Inferior parietal cortex (tissue), 1 donor: Measurements from ENCODE around the gene SETD3.

Source experiments
- DNase-seq: peaks from one replicate; pipeline ENCODE4 v3.0.0-alpha.2; 2016; ENCODE audit errors: extremely low spot score

Gene SETD3

DNA sequence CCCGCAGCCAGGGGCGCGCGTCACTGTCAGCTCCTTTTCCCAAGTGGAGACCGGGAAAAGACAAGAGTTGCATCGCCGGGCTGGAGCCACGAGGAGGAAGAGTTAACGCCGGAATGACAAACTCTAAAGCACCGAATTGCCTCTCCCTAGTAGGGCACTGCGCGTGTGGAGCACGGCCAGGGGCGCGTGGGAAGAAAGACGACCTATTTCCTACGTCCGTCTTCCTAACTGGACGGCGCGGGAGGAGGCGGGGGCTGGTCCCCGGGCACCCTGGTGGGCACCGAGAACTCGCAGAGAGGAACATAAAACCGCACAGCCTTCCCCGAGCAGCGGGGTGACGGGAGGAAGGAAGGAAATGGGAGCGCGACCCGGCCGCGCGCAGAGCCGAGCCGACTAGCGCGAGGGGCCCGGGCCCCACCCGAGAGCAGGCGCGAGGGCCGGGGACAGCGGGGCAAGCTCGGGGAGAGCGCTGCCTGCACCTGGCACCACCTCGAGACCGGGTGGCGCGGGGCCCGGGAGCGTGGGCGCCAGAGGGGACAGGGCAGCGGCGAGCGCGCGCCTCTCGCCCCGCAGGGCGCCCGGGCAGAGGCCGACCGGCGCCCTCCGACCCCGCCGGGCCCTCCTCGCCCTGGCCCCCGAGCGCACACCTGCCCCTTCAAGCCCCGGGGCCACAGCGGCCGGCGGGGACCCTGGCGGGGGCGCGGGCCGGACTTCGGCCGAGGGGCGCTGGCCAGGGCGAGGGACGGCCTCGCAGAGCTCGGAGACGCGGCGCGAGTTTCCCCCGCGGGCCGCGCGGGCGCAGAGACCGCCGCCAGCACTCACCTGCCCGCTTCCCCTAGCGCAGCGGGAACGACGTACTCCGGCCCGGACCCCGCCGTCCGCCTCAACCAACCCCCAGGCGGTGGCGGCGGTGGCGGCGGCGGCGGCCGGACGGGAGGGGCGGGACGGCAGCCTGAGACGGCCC lies at the start of gene SETD3:
Gene SETD3 (minus strand): TSS at position 954 of the 964 bp plus-strand sequence. CDS start 15,054 bp downstream, outside the sequence.
- DNase-seq, result peak; percentile 33

DNA sequence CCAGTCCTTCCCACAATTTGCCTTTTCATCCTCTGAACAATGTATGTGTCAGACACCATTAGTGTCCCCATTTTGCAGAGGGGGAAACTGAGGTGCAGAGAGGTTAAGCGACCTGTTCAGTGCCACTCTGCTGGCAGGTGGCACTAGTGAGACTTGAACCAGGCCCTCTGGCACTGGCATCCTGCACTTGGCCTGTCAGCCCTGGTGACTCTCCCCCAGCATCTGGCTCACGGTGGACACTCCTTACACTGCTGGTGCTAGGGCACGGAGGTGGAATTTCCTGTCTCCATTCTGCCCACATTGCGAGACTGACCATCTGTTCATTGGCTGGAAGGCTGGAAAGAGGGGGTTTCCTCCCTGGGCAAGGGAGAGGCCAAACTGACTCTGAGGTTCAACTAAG lies 49.2 kb upstream of the SETD3 start:
- DNase-seq, result no peak

DNA sequence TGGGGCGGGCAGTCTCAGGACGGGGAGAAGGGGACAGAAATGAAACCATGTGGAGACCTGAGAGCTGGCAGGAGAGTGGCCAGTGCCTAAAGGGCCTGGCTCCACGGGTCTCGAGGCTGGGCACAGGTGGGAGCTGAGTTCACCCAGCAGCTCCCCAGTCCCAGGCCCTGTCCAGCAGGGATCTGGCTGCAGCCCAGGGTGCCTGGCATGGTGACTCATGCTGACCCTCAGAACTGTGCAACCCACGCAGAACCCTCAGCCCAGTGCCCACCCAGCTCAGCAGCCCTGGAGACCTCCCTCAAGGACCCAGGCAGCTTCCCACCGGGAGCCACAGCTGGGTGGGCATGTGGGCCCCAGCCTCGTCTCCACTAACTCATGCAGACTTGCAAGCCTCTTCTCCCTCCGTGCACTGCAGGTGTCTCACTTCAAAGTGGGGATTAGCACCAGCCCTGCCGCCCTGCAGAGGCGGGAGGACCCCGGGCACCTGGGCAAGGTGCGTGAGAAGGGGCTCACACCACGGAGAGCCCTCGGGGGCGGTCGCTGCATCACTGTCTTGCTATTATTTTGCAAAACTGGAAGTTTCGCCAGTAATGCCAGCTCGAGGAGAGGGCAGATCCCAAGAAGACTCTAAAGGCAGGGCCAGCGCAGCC lies 46.9 kb upstream of the SETD3 start:
- no peak for DNase-seq

DNA sequence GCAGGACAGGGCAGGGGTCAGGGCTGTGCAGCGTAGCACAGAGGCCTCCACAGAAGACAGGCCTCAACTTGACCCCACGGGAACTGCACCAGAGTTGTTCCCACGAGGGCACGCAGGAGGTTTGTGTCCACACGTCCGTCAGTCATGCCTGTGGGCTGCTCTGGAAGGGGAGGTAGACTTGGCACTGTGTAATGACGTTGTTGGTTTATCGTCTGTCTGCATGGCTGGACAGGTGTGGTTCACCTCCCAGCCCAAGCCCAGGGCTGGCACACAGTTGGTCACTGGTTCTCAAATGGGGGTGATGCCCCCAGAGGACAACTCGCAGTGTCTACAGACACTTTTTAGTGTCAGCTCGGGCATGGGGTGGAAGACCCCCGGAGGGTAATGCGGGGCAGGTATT lies 46.4 kb upstream of the SETD3 start:
- no peak for DNase-seq

DNA sequence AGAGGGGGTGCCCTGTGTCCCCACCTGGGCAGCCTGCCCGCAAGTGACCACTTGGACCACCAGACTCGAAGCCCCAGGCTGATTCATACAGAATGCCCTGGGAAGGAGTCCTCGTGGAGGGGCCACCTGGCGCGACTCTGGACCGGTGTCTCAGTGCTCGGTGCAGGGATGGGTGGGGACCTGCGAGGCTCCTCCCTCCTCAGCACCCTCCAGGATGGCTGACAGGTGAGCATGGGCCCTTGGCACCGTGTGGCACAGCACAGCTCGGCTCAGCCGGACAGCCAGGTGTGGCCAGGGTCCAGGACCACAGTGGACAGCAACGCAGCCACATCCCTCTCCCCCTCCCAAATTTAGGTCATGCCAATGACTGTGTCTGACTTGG lies 45.0 kb upstream of the SETD3 start:
- no peak for DNase-seq

DNA sequence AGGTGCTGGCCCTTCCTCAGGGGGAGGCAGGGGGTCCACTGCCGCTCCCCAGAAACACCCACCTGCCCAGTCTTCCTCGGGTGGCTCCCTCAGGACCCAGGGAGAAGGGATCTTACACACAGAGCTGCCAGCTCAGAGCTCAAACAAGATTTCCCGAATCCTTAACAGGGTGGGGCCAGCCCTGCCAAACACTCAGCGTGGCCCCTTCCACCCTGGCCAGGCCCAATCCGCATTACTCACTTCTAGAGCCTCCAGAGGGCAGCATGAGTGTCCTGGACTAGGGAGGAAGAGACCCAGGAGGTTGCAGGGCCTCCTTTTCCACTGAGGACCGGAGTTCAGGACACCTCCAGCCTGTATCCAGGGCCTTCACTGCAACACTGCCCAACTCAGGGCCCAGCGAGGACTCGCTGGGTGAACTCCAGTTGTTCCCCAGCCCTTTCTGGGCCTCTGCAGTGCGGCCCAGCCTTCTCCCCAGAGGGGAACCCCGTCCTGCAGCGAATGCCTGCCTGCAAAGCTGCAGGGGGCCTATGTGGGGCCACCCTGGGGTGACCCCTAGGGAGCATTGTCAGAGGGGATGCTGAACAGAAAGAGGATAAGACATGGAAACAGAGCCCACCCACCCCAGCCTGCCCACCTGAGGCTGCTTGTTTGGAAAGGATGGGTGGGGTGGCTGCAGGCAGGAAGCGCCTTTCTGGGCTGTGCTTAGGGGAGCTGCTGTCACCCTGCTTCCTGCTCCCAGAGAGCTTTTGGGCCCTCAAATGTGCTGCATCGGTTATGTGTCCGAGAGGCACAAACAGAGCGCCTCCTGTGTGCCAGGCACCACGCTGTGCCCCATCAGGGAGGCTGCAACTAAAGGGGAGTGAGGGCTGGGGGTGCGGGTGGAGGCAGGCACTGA lies 44.4 kb upstream of the SETD3 start:
- DNase-seq, result no peak

DNA sequence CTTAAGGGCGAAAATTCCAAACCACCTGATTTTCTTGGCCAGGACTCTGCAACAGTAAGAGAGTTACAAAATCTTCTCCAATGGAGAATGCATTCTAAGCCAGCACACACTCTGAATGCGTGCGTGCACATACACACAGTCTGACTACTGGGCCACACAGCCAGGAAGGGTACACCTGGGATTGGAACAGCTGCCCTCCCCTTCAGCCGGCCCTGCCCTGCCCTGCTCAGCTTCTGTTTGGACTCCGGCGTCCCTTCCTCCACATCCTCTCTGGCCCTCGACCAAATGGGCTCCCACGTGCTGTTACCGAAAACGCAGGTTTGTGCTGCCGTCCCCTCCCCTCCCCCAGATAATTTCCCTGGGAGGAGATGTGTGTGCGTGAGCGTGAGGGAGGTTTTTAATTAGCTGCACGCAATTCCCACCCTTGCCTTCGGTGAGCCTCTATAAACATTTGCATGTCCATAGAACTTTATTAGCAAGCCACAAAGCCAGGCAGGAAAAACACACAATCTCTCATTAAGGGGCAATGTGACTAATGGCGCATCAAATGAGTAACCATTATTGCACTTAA lies 43.5 kb upstream of the SETD3 start:
- DNase-seq, result no peak

DNA sequence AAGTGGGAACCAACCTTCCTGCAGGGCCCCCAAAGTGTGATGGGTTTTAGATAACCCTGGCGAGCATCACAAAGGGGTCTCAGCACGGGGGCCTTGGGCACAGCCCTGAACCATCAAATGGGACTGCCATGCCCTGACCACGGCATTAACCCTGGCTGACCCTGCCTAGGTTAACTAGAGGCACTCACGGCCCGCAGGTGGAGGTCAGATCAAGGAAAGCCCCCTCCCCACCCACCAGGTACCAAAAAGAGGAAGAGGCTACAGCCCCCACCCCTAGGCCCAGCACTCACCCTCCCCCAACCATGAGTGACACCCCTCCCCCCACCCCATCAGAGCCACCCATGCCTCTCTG lies 43.0 kb upstream of the SETD3 start:
- DNase-seq, result no peak

DNA sequence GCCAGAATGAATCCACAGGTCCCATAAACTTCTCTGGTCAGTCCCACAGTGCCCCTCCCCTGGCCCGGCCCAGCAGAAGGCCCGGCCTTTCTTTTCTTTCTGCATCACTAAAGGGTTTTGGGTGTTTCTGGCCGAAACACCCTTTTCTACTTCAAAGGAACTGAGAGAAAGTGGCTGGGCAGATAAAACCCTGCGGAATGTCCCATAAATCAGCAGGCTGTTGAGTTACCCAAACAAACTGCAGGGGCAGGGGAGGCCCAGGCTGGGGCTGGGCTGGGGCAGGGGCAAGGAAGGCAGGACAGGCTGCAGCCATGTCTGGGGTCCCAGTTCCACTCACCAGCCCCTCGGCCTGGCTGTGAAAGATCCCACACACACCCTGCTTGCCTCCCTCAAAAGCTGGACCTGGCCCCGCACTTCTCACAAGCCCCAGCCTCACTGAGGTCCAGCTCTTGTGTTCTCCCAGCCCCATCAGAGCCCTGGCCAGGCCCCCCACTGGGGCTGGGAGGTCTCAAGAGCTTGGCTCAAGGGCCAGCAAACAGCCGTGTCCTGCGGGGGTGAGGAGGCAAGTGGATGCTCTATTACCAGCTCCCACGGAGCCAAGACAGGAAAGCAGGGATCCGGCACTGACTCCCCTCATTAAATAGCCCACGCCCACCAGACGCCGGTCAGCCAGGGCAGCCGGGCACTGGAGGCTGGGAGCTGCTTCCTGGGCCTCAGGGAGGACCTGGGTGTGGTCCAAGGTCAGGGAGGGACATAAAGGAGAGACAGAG lies 42.5 kb upstream of the SETD3 start:
- DNase-seq, result no peak

DNA sequence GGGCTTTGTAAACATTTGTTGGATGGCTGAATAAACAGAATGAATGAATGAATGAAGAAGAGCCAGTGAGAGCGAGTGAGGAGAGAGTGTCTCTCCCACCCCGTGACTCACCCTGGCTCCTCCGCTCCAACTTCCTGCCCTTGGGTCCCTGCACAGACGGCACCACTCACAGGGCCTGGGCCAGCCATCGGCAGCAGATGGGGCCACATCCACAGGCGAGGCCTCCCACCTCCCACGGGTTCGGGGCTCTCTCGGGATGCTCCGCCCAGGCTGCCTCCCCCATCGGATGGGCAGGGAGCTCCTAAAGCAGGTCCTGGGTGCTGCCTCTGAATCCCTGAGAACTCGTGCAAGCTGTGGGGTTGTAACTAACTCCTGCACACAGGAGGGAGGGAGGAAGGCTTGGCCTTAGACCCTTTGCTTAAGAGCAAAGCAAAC lies 41.8 kb upstream of the SETD3 start:
- DNase-seq, result no peak

DNA sequence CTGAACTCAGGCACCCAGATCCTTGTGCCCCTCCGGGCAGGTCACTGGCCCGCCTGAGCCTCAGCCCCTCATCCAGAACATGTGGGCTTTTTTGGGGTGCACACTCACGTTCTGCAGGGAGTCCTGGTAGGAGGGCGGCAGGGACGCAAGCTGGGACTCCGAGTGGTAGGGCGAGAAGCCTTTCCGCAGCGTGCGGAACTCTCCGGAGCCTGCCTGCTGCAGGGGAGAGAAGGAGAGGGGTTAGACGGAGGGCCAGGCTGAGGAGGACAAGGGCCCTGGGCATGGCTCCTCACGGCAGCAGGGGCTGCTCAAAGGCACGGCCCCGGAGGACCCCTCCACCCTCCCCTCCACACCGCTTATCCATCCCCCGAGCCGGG lies 41.4 kb upstream of the SETD3 start:
- DNase-seq, result no peak

DNA sequence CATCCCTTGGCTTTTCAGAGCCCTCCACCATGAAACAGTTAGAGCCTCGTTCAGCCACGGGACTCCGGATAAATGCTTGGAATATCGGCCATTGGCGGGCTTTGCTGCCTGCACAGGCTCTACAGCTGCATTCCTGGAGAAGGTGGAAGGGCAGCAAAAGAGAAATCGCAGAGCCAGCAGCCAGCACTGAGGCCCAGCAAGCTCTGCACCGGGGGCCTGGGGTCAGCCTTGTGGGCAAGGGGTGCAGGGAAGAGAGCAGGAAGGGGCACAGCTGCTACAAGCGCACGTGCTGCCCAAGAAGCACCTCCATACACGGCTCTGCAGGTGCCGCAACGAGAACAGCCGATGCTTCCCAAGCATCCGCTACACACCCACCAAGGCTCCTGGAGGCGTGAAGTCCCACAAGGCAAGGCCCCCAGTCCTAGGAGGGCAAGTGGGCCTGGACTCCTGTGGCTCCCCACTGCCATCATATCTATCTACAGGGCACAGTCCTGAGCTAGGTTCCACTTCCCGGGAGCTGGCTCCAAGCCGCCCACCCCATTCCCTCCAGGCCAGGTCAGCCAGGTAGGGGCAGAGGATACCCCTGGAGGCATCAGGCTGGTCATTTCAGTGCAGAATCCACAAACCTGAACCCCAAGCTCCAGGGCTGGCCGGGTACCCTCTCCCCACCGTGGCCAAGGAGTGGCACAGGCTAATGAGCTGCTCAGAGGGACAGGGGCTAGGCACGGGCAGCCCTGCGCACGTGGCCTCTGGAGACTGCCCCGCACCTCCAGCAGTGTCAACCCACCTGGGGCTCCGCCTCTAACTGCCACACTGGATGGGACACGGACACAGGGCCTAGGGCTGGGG lies 40.7 kb upstream of the SETD3 start:
- DNase-seq, result no peak

DNA sequence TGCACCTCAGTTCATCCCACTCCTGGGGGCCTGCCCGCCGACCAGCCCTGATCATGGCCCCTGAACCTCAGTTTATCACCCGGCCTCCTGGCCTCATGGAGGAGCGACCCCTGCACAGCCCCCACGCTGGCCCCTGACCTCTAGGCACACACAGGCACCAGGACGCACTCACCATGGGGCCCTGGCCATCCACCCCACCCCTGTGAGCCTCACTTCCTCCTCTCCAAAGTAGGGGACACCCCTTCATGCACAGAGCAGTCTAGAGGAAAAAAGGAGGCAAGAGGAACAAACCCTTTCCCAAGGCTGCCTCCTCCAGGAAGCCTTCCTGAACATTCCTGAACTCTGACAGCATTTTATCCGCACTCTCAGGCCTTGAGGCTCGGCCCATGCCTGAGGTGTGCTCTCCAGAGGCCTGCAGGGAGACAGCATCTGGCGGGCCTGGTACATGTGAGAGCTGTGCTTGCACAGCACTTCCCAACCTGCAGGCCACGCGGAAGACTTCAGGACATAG lies 40.0 kb upstream of the SETD3 start:
- no peak for DNase-seq

DNA sequence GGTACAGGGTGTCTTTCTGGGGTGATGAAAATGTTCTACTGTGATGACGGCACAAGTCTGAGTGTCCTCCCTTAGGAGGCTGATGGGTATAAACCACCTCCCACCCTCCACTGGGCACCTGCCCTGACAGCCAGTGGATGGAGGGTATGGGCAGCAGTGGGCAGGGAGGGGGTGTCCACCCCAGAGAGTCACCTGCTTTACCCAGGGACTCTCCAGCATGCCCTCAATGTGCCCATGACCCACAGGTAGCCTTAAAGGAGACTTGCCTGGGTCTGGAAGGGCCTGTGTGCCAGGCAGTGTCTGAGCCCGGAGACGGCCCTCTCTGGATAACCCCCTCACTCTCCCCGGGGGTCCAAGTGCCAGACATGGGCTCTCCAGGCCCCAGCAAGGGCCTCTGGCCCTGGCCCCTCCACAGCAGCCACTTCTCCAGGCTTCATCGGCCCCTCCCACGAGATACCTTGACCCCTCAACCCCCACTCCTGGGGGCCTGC lies 39.3 kb upstream of the SETD3 start:
- no peak for DNase-seq

DNA sequence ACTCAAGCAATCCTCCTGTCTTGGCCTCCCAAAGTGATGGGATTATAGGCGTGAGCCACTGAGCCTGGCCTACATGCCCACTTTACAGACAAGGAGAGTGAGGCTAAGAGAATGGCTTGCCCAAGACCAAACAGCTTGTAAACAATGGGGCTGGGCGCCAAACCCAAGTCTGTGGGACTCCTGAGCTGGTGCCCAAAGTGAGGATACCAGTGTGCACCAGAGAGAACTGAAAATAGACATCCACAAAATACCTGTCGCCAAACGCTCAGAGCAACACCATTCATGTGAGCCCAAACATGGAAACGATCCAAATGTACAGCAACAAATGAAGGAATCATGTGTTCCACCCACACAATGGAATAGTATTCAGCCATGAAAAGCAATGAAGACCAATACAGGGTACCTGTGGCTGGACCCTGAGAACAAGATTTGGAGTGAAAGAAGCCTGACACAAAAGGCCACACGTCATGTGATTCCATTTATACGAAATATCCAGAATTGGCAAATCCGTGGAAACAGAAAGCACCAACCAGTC lies 38.8 kb upstream of the SETD3 start:
- no peak for DNase-seq

DNA sequence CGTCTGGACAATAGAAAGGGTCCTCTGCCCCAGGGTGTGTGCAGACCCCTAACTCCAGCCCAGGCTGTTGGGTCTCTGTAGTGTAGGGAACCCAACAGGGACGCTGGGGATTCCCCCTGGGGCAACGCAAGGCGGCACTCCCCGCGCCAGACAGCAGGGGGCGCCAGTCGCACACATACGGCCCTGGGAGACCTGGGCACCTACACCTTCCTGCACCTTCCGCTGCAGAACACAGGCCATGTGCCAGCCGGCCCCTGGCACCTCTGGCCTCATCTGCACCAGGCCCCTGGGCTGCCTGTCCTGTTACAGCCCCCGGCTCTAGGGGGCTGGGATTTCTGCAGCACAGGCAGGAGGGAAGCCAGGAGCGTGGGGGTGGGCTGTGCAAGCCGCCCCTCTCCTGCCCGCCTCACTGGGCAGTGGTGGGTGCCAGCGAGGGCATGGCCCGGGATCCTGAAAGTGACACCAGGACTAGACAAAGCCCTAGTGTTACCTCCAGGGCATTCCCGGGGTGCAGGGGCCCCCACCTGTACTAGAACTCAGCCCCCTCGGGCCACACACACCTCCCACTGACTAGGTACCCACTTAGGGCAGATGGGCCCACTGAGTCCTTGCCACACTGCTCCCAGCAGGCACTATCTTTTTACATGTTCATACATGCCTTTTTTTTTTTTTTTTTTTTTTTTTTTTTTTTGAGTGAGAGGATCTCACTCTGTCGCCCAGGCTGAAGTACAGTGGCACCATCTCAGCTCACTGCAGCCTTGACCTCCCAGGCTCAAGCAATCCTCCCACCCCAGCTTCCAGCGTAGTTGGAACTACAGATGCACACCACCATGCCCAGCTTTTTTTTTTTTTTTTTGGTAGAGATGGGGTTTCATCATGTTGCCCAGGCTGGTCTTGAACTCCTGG lies 38.0 kb upstream of the SETD3 start:
- DNase-seq, result peak; percentile 70

DNA sequence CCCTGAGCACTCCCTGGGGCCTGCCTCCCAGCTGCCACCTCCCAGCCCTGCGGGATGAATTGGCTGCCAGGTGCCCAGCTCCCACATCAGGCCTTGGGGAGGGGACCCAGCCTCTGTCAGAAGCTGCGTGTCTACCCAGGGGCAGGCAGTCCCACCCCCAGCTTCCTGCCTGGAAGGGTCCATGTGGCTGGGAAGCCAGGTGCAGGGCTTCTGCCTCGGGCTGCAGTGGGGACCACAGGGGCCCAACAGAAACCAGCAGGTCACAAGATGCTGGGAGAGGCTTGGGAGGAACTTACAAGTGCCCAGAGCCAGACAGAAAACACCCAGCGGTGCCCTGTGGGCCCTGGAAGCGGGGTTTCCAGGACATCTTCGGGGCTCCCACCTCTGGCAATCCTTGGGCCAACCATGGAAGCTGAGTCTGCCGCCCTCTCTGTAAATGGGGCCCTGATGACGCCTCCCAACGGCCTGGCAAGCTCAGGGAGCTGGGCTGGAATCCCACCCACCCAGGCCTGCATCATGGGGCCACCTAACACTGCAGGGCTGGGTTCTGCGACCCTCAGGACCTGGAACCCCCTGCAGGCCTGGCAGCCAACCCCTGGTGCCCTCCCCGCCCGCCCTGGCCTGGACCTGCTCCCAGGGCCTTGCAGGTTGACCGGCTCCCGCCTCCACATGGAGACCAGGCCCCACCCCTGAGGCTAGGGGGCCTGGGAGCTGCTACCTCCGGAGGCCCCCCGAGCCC lies 37.2 kb upstream of the SETD3 start:
- DNase-seq, result no peak
